ENCODE measurements around the gene VSTM4.

Gene VSTM4

DNA sequence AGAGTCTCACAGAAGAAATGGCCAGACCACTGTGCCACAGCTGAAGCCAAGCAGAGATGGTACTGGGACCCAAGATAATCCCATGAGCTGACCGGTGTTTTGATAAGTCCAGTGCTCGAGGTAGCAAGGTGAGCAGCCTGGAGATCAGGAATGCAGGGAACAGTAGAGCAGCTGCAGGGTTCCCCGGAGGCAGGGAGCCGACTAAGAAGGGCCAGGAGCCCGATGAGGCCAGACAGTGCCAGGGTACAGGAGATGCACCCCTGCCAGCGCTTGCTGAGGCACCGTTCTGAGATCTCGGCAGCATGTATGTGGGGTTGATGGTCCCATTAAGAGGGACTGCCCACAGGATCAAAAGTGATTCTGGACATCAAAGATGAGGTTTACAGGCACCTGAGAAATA, 47.1 kb downstream of the VSTM4 start:
- TF ChIP-seq, protein P1, sequence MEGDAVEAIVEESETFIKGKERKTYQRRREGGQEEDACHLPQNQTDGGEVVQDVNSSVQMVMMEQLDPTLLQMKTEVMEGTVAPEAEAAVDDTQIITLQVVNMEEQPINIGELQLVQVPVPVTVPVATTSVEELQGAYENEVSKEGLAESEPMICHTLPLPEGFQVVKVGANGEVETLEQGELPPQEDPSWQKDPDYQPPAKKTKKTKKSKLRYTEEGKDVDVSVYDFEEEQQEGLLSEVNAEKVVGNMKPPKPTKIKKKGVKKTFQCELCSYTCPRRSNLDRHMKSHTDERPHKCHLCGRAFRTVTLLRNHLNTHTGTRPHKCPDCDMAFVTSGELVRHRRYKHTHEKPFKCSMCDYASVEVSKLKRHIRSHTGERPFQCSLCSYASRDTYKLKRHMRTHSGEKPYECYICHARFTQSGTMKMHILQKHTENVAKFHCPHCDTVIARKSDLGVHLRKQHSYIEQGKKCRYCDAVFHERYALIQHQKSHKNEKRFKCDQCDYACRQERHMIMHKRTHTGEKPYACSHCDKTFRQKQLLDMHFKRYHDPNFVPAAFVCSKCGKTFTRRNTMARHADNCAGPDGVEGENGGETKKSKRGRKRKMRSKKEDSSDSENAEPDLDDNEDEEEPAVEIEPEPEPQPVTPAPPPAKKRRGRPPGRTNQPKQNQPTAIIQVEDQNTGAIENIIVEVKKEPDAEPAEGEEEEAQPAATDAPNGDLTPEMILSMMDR (IDR thresholded peaks at IDR 0.05), result no peak
- H3K27ac ChIP-seq, result no peak overlapping the region
- DNase-seq (ENCODE audit: low spot score), result no peak
- no peak overlapping the region for H3K4me3 ChIP-seq

DNA sequence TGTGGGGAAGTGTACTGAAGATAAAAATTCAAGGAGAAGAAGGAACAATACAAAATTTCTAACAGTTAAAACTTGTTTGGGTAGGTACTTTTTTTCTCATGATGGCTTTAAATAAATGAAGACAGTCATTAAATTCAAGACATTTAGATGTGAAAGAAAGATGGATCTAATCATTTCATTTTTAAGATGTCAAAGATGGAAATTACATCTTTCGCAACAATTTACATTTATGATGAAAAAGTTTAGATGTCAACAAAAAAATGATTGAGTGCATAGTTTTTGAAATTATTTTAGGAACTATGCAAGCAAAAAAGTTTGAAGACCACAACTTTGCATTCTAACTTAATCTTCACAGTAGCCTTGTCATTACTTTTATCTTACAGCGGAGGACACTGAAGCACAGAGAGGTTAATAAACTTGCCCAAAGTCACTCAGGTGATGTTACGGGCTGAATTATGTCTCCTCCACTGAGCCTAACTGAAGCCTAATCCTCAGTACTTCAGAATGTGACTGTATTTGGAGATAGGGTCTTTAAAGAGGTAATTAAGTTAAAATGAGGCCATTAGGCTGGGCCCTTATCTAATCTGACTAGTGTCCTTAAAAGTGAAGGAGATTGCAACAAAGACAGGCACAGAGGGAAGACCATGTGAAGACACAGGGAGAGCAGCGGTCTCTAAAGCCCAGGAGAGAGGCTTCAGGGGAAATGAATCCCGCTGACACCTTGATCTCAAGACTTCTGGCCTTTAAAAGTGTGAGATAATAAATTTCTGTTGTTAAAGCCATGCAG, 48.2 kb downstream of the VSTM4 start:
- H3K4me3 ChIP-seq, result no peak overlapping the region
- TF ChIP-seq, protein P1 (IDR thresholded peaks at IDR 0.05), result no peak
- no peak for DNase-seq (ENCODE audit: low spot score)

DNA sequence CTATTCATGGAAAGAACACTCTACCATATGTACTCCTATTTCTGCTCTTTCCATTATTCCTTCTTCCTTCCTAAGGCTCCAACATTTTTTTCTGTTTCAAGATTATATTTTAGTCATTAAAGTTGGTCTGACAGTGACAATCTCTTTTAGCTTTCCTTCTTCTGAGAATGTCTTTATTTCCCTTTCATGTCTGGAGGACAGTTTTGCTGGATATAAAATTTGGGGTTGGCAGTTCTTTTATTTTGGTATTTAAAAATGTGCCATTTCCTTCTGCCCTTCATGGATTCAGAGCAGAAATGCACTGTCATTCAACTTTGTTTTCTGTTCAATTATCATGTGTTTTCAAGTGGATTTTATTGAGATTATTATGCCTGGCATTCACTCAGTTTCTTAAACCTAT, 53.1 kb downstream of the VSTM4 start:
- no peak overlapping the region for H3K27ac ChIP-seq
- DNase-seq (ENCODE audit: low spot score), result no peak
- no peak overlapping the region for H3K4me3 ChIP-seq
- TF ChIP-seq, protein P1 (IDR thresholded peaks at IDR 0.05), result no peak

More for the DNA sequence above, 48.2 kb downstream of the VSTM4 start:
- no peak overlapping the region for H3K27ac ChIP-seq

DNA sequence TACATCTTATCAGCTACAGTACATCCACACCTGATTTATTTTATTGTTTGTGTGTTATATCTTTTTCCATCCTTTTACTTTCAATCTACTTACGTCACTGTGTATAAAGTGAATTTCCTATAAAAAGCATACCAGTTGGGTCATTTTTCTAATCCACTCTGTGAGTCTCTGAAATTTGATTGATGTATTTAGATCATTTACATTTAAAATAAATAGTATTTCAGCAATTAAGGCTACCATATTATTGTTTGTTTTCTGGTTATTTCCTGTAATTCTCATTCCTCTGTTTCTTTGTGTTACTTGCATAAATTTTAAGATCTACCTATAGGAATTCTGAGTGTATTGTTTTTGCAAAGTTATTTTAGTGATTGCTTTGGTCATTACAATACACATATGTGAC, 53.7 kb downstream of the VSTM4 start:
- Histone ChIP-seq H3K4me3 (no peak overlapping the region), H3K27ac (no peak overlapping the region)
- TF ChIP-seq, protein P1 (IDR thresholded peaks at IDR 0.05), result no peak
- no peak for DNase-seq (ENCODE audit: low spot score)

DNA sequence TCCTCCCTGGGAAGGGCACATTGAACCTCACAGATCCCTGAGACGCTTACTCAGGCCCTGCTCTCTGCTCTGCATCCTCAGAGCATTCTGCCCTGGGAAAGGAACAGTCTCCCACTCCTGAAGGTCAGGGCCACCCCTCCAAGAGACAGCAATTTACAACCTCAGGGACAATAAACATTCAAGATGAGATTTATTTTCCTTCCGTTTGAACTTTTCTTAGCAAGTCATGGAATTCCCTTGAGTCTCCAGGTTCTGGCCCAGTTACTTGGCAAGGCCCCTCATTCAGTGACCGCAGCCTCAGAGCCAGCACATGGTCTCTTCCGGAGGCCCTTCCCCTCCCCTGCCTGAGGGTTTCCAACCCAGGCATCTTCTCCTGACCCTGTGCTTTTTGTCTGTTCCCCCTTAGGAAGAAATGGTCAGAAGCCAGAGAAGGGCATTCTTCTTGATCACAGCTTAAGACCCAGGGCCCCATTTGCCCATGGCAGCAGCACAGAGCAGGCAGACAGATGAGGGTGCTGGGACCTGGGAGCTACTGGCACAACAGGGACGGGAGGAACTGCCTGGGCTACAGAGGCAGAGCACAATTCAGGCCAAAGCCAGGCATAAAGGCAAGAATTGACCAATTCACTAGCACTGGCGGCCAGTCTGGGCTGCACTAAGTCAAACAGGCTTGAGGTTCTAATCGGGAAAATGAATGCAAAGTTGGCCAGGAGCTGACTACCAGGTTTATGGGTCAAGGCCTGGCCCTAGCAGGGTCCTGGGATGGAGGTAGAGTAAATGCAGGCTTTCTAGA, 56.7 kb downstream of the VSTM4 start:
- Histone ChIP-seq H3K27ac (peak overlapping the region; percentile 25 to 65), H3K4me3 (no peak overlapping the region)
- DNase-seq (ENCODE audit: low spot score), result no peak
- TF ChIP-seq, protein P1 (IDR thresholded peaks at IDR 0.05), result no peak

DNA sequence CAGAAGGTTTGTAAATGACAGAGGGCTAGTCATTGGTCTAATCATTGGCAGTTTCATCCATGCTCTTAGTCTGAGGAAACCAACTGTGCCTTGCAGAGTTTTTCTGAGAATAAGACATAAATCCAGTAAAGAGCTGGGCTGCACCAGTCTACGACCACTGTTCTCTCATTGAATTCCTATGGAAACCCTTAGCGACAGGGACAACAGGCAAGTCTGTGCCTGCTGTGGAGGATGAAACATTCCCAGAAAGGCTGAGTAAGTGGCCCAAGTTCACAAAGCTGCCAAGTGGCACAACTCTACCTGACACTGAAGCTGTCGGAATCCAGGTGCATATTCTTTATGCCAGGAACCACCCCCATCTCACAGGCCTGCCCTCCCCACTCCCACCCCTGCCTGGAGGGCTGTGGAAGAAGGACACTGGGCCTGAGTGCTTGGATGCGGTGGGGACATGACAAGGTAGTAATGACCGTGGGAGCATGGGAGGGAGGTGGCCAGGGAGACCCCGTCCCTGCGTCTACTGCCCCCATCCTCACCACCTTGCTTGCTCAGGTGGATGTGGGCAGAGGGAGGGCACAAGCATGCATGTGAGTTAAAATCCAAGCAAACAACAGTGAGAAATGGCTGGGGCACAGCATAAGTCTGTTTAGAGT, 58.0 kb downstream of the VSTM4 start:
- Histone ChIP-seq H3K4me3 (no peak overlapping the region), H3K27ac (no peak overlapping the region)
- TF ChIP-seq, protein P1 (IDR thresholded peaks at IDR 0.05), result no peak
- DNase-seq (ENCODE audit: low spot score), result no peak

All from coronary artery (tissue), 2 donors.